GM23338 (cell line): ENCODE data around the gene USP32. TPM values are rescaled to one million over a fixed set of nuclear protein-coding genes. Genes with fewer than 3 reads are reported as not detected.

Experiments
- ATAC-seq: fragments of 200-7000 bp; cut with Tn5 transposase; 3 replicates; pipeline ENCODE4 v1.9.1; 2020
- DNase-seq: peaks from one replicate; pipeline ENCODE4 v3.0.0-alpha.2; 2015; ENCODE audit warnings: low spot score
- H2AFZ ChIP-seq: fragments of 200-600 bp; sonication (generic); 2 replicates; pipeline ENCODE4 v1.8.0; 2016; ENCODE audit warnings: antibody characterized with exemption, mild to moderate bottlenecking, moderate library complexity
- H3F3A ChIP-seq: fragments of 200-600 bp; sonication (generic); replicated peaks from 2 replicates; pipeline ENCODE4 v1.8.0; 2017; ENCODE audit warnings: antibody characterized with exemption, mixed run types, low read depth
- H3K27ac ChIP-seq: fragments of 200-600 bp; sonication (generic); 2 replicates; pipeline ENCODE4 v1.6.1; 2016; ENCODE audit warnings: low read depth
- H3K27me3 ChIP-seq: fragments of 200-600 bp; sonication (generic); 2 replicates; pipeline ENCODE4 v1.8.0; 2016; ENCODE audit warnings: mild to moderate bottlenecking, mixed run types, moderate library complexity; ENCODE audit not compliant: insufficient read depth
- H3K36me3 ChIP-seq: fragments of 200-600 bp; sonication (generic); 2 replicates; pipeline ENCODE4 v1.8.0; 2016; ENCODE audit warnings: mild to moderate bottlenecking; ENCODE audit not compliant: insufficient read depth
- H3K4me1 ChIP-seq: fragments of 200-600 bp; sonication (generic); 2 replicates; pipeline ENCODE4 v1.8.0; 2016; ENCODE audit warnings: mild to moderate bottlenecking, moderate library complexity; ENCODE audit not compliant: insufficient read depth
- H3K4me2 ChIP-seq: fragments of 200-600 bp; sonication (generic); 2 replicates; pipeline ENCODE4 v1.7.1; 2017; ENCODE audit warnings: mixed run types
- H3K4me3 ChIP-seq: fragments of 200-600 bp; sonication (generic); 2 replicates; pipeline ENCODE4 v1.6.1; 2016; ENCODE audit warnings: mixed run types
- H3K79me2 ChIP-seq: fragments of 200-600 bp; sonication (generic); replicated peaks from 2 replicates; pipeline ENCODE4 v1.8.0; 2017; ENCODE audit warnings: mild to moderate bottlenecking; ENCODE audit not compliant: insufficient read depth
- H3K9me2 ChIP-seq: fragments of 200-600 bp; sonication (generic); 2 replicates; pipeline ENCODE4 v1.8.0; 2017; ENCODE audit not compliant: insufficient read depth
- H4K20me1 ChIP-seq: fragments of 200-600 bp; sonication (generic); replicated peaks from 2 replicates; pipeline ENCODE4 v1.8.0; 2017; ENCODE audit warnings: mild to moderate bottlenecking; ENCODE audit not compliant: insufficient read depth
- H3K27ac Mint-ChIP-seq: 2 replicates; pipeline ENCODE4 v1.8.0; 2020; ENCODE audit warnings: inconsistent platforms, mild to moderate bottlenecking, moderate library complexity, mixed read lengths
- H3K27me3 Mint-ChIP-seq: 3 replicates; pipeline ENCODE4 v1.8.0; 2022; ENCODE audit warnings: low read depth, mild to moderate bottlenecking, moderate library complexity, mixed read lengths, inconsistent platforms; ENCODE audit not compliant: insufficient read depth, poor library complexity
- H3K36me3 Mint-ChIP-seq: 3 replicates; pipeline ENCODE4 v1.8.0; 2021; ENCODE audit warnings: low read depth, mild to moderate bottlenecking, inconsistent platforms, moderate library complexity, mixed read lengths
- H3K4me1 Mint-ChIP-seq: 3 replicates; pipeline ENCODE4 v1.8.0; 2020; ENCODE audit warnings: mild to moderate bottlenecking, inconsistent platforms, mixed read lengths
- H3K4me3 Mint-ChIP-seq: 3 replicates; pipeline ENCODE4 v1.8.0; 2021; ENCODE audit warnings: moderate library complexity, mild to moderate bottlenecking, inconsistent platforms, mixed read lengths
- H3K9me3 Mint-ChIP-seq: 3 replicates; pipeline ENCODE4 v1.8.0; 2020; ENCODE audit warnings: moderate library complexity, mild to moderate bottlenecking, inconsistent platforms, mixed read lengths
- CREB1 ChIP-seq: fragments of 250-450 bp; sonication (Bioruptor Pico); IDR thresholded peaks from 2 replicates; pipeline ENCODE4 v1.5.0; 2020; ENCODE audit warnings: low read depth, mild to moderate bottlenecking, moderate library complexity
- JUNB ChIP-seq: IDR thresholded peaks from one replicate; pipeline ENCODE4 v1.6.1; 2016; ENCODE audit warnings: antibody characterized with exemption; ENCODE audit not compliant: unreplicated experiment
- POLR2AphosphoS5 ChIP-seq: IDR thresholded peaks from 2 replicates; pipeline ENCODE4 v1.6.1; 2016; ENCODE audit warnings: antibody characterized with exemption, low read depth
- STAT1 ChIP-seq: IDR thresholded peaks from one replicate; pipeline ENCODE4 v1.6.1; 2016; ENCODE audit warnings: antibody characterized with exemption; ENCODE audit not compliant: unreplicated experiment
- ZNF331 ChIP-seq: fragments of 250-450 bp; sonication (Bioruptor Pico); IDR thresholded peaks from 2 replicates; pipeline ENCODE4 v1.5.0; 2020; ENCODE audit warnings: low read depth, mild to moderate bottlenecking, moderate library complexity
- polyA plus RNA-seq: library from polyadenylated mRNA; unstranded; fragments of >200 nt; fragmentation: Nextera tagmentation; extraction: Ambion mirVana; gene quantifications from 2 replicates; pipeline ENCODE4 v1.2.1, GENCODE V29; 2016
- total RNA-seq: library from RNA; depleted of rRNA; stranded (reverse); fragments of >200 nt; shearing (Covaris generic); gene quantifications from 2 replicates; pipeline ENCODE4 v1.2.3, GENCODE V29; 2014
- TF ChIP-seq, protein P1 (sequence below): IDR thresholded peaks from 2 replicates; pipeline ENCODE4 v1.6.1; 2016; ENCODE audit warnings: antibody characterized with exemption
- TF ChIP-seq, protein P2 (sequence below), 2 experiments: fragments of 200-600 bp in 1 of 2; sonication (generic) in 1 of 2; conservative IDR thresholded peaks; 2 replicates each; pipeline versions ENCODE4 v1.5.1 to v1.6.1; 2016 to 2017; ENCODE audit warnings: antibody characterized with exemption in 2 of 2, low read depth in 2 of 2, mild to moderate bottlenecking in 2 of 2, moderate library complexity in 1 of 2
- TF ChIP-seq, protein P3 (sequence below): fragments of 250-450 bp; sonication (Bioruptor Pico); IDR thresholded peaks from 2 replicates; pipeline ENCODE4 v1.5.0; 2020; ENCODE audit warnings: mild to moderate bottlenecking, moderate library complexity

The USP32 gene
- total and polyA plus RNA-seq, 2 experiments from 2014 or later, result 43.6 to 129 TPM

DNA sequence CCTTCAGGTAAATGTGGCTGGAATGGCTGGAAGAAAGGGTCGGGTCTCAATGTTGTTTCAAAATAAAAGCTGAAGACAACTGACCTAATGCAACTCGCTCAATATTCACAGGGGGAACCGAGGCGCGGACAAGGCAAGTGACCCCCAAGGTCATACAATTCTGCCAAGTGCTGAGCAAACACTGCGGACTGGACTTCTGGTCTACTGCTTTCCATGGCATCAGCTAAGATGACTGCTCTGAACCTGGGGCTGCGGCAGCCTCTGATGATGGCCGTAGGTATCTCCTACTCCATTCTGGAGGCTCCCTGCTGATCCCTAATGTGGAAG lies 220.2 kb downstream of the USP32 start:
- Histone ChIP-seq H4K20me1 (no peaks in the 10 kb centered on the region), H3K4me1 (no peaks in the 10 kb centered on the region), H3K4me3 (no peak overlapping the region), H3K27ac (no peak overlapping the region), H3K79me2 (no peaks in the 10 kb centered on the region), H3K9me2 (no peaks in the 10 kb centered on the region), H3K36me3 (no peaks in the 10 kb centered on the region), H3F3A (0 out of 2 replicates have a peak, but pooled peaks cover 3% of the 10 kb centered on the region), H3K27me3 (no peaks in the 10 kb centered on the region), H2AFZ (no peak overlapping the region), H3K4me2 (no peak overlapping the region)
- no peaks in the 10 kb centered on the region for H3K9me3 Mint-ChIP-seq
- DNase-seq (no peak), ATAC-seq (no peak)
- peaks cover 5% of the 10 kb centered on the region; the same call in 1 of the 3 replicates for H3K36me3 Mint-ChIP-seq
- H3K27ac Mint-ChIP-seq, result no peak overlapping the region
- TF ChIP-seq POLR2AphosphoS5 (no peak), ZNF331 (CRISPR knock-in tag) (no peak), JUNB (no peak)
- peaks cover 13% of the 10 kb centered on the region for H3K27me3 Mint-ChIP-seq
- H3K4me1 Mint-ChIP-seq, result peaks cover 11% of the 10 kb centered on the region
- no peak overlapping the region for H3K4me3 Mint-ChIP-seq

DNA sequence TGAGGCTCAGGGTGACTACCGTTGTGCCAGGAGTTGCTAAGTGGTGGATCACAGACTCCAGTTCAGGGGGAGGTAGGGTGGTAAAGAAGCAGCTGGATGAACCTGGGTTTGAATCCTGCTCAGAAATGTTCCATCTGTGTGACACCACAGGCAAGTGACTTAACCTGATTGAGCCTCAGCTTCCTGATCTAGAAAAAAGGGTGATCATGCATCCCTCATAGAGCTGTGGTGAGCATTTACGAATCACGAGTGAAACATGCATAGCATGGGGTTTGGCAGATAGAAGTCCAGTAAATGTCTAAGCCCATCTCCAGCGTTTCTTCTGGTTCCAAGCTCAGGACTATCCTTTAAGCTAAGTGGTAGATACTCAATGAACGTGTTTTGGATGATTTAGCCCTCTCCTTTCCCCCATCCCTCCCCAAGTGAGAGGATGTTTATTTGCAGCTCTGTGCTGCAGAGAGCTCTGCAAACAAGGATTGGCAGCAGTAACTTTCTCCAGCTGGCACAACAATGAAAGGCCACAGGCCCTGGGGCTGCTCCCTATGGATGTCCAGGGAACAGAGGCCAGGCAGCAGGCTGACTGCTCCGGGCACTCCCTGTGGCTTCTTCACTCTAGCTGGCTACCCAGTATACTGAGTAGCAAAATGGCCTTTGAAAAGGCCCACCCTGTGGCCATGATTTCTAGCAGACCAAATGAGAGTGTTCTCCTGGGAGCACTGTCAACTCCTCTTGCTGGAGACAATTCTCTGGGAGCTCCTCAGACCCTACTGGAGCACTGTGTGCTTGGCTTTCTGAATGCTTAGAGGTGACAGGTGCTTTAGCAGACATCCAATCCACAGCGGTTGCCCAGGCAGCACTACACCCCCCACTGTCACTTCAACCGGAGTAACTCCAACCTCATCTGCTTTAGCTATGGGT lies 220.8 kb downstream of the USP32 start:
- Mint-ChIP-seq H3K4me1 (peaks cover 11% of the 10 kb centered on the region), H3K27ac (no peak overlapping the region; the same call in 1 of the 2 replicates), H3K27me3 (peaks cover 13% of the 10 kb centered on the region), H3K9me3 (no peaks in the 10 kb centered on the region), H3K36me3 (no peaks in the 10 kb centered on the region), H3K4me3 (no peak overlapping the region)
- H3K27me3 ChIP-seq, result no peaks in the 10 kb centered on the region
- no peaks in the 10 kb centered on the region for H3K79me2 ChIP-seq
- no peaks in the 10 kb centered on the region for H4K20me1 ChIP-seq
- DNase-seq (no peak), ATAC-seq (peak; percentile 10; the same call in 2 of the 3 replicates)
- H3K36me3 ChIP-seq, result no peaks in the 10 kb centered on the region
- H3K4me1 ChIP-seq, result no peaks in the 10 kb centered on the region
- H3K4me2 ChIP-seq, result no peak overlapping the region
- no peaks in the 10 kb centered on the region for H3K9me2 ChIP-seq
- no peak overlapping the region for H3K4me3 ChIP-seq
- H2AFZ ChIP-seq, result no peak overlapping the region
- H3F3A ChIP-seq, result no peaks in the 10 kb centered on the region
- H3K27ac ChIP-seq, result no peak overlapping the region
- no peak for TF ChIP-seq CREB1 (CRISPR knock-in tag)
- TF ChIP-seq, protein P1, sequence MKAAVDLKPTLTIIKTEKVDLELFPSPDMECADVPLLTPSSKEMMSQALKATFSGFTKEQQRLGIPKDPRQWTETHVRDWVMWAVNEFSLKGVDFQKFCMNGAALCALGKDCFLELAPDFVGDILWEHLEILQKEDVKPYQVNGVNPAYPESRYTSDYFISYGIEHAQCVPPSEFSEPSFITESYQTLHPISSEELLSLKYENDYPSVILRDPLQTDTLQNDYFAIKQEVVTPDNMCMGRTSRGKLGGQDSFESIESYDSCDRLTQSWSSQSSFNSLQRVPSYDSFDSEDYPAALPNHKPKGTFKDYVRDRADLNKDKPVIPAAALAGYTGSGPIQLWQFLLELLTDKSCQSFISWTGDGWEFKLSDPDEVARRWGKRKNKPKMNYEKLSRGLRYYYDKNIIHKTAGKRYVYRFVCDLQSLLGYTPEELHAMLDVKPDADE, result no peak
- TF ChIP-seq, protein P2, sequence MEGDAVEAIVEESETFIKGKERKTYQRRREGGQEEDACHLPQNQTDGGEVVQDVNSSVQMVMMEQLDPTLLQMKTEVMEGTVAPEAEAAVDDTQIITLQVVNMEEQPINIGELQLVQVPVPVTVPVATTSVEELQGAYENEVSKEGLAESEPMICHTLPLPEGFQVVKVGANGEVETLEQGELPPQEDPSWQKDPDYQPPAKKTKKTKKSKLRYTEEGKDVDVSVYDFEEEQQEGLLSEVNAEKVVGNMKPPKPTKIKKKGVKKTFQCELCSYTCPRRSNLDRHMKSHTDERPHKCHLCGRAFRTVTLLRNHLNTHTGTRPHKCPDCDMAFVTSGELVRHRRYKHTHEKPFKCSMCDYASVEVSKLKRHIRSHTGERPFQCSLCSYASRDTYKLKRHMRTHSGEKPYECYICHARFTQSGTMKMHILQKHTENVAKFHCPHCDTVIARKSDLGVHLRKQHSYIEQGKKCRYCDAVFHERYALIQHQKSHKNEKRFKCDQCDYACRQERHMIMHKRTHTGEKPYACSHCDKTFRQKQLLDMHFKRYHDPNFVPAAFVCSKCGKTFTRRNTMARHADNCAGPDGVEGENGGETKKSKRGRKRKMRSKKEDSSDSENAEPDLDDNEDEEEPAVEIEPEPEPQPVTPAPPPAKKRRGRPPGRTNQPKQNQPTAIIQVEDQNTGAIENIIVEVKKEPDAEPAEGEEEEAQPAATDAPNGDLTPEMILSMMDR (conservative IDR thresholded peaks at IDR 0.05; ENCODE audit: low read depth in 2 of 2), result no peak
- no peak for TF ChIP-seq POLR2AphosphoS5
- TF ChIP-seq, protein P3, sequence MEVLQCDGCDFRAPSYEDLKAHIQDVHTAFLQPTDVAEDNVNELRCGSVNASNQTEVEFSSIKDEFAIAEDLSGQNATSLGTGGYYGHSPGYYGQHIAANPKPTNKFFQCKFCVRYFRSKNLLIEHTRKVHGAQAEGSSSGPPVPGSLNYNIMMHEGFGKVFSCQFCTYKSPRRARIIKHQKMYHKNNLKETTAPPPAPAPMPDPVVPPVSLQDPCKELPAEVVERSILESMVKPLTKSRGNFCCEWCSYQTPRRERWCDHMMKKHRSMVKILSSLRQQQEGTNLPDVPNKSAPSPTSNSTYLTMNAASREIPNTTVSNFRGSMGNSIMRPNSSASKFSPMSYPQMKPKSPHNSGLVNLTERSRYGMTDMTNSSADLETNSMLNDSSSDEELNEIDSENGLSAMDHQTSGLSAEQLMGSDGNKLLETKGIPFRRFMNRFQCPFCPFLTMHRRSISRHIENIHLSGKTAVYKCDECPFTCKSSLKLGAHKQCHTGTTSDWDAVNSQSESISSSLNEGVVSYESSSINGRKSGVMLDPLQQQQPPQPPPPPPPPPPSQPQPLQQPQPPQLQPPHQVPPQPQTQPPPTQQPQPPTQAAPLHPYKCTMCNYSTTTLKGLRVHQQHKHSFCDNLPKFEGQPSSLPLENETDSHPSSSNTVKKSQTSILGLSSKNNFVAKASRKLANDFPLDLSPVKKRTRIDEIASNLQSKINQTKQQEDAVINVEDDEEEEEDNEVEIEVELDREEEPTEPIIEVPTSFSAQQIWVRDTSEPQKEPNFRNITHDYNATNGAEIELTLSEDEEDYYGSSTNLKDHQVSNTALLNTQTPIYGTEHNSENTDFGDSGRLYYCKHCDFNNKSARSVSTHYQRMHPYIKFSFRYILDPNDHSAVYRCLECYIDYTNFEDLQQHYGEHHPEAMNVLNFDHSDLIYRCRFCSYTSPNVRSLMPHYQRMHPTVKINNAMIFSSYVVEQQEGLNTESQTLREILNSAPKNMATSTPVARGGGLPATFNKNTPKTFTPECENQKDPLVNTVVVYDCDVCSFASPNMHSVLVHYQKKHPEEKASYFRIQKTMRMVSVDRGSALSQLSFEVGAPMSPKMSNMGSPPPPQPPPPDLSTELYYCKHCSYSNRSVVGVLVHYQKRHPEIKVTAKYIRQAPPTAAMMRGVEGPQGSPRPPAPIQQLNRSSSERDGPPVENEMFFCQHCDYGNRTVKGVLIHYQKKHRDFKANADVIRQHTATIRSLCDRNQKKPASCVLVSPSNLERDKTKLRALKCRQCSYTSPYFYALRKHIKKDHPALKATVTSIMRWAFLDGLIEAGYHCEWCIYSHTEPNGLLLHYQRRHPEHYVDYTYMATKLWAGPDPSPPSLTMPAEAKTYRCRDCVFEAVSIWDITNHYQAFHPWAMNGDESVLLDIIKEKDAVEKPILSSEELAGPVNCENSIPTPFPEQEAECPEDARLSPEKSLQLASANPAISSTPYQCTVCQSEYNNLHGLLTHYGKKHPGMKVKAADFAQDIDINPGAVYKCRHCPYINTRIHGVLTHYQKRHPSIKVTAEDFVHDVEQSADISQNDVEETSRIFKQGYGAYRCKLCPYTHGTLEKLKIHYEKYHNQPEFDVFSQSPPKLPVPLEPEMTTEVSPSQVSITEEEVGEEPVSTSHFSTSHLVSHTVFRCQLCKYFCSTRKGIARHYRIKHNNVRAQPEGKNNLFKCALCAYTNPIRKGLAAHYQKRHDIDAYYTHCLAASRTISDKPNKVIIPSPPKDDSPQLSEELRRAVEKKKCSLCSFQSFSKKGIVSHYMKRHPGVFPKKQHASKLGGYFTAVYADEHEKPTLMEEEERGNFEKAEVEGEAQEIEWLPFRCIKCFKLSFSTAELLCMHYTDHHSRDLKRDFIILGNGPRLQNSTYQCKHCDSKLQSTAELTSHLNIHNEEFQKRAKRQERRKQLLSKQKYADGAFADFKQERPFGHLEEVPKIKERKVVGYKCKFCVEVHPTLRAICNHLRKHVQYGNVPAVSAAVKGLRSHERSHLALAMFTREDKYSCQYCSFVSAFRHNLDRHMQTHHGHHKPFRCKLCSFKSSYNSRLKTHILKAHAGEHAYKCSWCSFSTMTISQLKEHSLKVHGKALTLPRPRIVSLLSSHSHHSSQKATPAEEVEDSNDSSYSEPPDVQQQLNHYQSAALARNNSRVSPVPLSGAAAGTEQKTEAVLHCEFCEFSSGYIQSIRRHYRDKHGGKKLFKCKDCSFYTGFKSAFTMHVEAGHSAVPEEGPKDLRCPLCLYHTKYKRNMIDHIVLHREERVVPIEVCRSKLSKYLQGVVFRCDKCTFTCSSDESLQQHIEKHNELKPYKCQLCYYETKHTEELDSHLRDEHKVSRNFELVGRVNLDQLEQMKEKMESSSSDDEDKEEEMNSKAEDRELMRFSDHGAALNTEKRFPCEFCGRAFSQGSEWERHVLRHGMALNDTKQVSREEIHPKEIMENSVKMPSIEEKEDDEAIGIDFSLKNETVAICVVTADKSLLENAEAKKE (CRISPR knock-in tag), result no peak
- no peak for TF ChIP-seq STAT1
